NCI-H82 treated with DMSO at 0.1 percent for 48 hours (cell line): ENCODE data around the gene HAGH.
"Not testable (repeated sequence)": the region's sequence is repeated elsewhere in the genome, so short reads cannot be mapped to it uniquely, and the experiment has no call there.

ENCODE experiments used
- DNase-seq: peaks from one replicate; lab custom pipeline; 2025; ENCODE audit not compliant: unreplicated experiment; lab: John Stamatoyannopoulos, UW

Gene HAGH

DNA sequence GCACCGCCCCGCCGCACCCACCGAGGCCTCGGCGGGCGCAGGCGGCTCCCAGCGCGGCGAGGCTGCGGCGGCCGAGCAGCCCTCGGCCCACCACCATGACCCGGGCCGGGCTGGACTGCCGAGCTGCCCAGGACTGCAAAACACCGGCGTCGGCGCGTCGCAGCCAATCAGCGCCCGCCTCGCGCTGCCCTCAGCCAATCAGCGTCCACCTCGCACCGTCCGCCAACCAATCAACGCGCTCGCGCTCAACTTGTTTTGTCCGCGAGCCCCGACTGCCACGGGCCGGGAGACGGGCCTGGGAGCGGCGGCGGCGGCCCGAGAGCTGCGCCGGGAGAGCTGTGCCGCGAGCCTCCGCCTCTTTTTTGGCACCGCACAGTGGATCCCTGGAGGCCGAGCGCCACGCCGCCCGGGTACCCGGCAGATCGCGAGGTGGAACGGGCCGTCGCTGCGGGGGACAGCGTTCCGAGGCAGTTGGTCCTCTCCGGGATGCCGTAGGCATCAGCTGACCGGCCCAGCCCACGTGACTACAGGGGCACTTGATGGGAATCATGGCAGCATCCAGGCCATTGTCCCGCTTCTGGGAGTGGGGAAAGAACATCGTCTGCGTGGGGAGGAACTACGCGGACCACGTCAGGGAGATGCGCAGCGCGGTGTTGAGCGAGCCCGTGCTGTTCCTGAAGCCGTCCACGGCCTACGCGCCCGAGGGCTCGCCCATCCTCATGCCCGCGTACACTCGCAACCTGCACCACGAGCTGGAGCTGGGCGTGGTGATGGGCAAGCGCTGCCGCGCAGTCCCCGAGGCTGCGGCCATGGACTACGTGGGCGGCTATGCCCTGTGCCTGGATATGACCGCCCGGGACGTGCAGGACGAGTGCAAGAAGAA lies at the start of gene HAGH, which contains the start of gene FAHD1:
Gene HAGH (minus strand): TSS at position 135 of the 883 bp plus-strand sequence. CDS start 38 bp downstream, at position 97.
Gene FAHD1 (plus strand): TSS at position 516 of the 883 bp plus-strand sequence. CDS start 33 bp downstream, at position 549.
- peak; percentile 73 for DNase-seq

DNA sequence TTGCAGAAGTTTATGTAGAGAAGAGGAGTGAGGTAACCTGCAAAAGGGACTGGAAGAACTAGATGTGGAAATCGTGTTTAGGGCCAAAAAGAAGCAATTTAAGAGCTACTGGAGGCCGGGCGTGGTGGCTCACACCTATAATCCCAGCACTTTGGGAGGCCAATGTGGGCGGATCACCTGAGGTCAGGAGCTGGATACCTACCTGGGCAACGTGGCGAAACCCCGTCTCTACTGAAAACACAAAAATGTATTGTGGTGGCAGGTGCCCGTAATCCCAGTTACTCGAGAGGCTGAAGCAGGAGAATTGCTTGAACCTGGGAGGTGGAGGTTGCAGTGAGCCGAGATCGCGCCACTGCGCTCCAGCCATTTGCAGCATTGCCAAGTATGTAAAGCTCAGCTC lies 49.4 kb upstream of the HAGH start:
- DNase-seq, result not testable (repeated sequence)

DNA sequence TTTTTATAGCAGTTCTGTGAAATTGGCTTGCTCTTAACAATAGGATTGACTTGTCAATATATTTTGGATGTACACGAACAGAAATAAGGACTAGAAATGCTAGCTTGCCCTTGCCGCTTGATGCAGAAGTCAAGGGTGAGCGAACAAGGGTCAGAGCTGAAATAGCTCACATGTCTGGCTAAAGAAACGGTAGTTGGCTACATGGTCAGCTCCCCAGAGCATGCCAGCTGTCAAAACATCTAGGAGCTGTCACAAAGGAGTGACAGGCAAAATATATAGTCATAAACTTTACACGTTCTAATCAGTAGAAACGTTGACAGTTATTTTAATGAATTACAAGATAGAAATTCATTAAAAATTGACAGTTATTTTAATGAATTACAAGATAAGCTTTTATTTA lies 48.2 kb upstream of the HAGH start:
- no peak for DNase-seq

DNA sequence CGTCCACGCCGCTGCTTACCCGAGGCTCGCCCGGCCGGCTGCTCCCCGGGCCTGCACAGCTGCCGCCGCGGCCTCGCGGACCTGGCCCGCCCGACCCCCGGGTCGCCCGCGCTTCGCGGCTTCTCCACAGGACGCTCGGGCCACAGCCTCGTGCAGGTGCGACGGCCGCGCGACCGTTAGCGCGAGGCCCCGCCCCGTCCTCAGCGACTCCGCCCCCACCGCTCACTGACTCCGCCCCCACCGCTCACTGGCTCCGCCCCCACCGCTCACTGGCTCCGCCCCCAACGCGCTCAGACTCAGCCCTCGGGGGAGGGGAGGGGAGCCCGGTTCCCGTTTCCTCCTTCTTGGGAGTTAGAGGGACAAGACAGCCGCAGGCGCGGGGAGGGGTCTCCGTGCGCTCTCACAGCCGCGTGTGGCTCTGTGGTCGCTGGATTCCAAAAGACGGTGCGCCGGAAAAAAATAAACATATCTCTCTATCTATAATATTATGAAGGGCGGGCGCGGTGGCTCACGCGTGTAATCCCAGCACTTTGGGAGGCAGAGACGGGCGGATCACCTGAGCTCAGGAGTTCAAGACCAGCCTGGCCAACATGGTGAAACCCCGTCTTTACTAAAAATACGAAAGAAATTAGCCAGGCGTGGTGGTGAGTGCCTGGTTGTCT lies 45.5 kb upstream of the HAGH start, which contains the start of gene MEIOB:
Gene MEIOB (minus strand): TSS at position 191 of the 662 bp plus-strand sequence. CDS start 3,989 bp downstream, outside the sequence.
- DNase-seq, result peak; percentile 52

DNA sequence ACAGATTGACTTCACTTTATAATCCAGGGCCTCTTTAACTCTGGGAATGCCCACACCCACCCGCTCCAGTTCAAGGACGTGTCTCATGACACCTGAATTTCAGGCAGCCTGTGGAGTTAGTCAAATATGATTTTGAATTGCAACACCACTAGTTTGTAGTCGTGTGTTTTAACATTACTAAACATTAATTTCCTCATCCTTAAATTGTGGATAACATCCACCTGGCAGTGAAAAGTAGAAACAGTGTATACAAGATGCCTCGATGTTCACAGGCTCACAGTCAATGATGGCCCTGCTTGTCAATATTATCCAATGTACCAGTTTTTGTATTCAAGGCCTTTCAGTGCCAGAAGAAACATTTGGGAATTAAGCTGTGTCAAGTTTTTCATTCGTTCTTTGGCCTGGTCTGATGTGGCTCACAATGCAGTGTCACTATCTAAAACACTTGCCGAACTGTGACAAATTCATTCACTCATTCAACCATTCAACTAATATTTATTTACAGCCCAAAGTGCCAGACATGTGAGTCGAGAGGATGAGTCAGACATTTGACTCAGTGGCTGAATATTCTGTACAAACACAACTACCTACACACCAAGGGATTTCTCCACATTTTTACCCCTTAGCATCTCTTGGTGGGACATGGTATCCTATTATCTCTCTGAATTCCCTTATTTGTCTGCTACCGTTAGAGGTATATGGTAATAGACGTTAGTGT lies 43.9 kb upstream of the HAGH start:
- DNase-seq, result no peak

DNA sequence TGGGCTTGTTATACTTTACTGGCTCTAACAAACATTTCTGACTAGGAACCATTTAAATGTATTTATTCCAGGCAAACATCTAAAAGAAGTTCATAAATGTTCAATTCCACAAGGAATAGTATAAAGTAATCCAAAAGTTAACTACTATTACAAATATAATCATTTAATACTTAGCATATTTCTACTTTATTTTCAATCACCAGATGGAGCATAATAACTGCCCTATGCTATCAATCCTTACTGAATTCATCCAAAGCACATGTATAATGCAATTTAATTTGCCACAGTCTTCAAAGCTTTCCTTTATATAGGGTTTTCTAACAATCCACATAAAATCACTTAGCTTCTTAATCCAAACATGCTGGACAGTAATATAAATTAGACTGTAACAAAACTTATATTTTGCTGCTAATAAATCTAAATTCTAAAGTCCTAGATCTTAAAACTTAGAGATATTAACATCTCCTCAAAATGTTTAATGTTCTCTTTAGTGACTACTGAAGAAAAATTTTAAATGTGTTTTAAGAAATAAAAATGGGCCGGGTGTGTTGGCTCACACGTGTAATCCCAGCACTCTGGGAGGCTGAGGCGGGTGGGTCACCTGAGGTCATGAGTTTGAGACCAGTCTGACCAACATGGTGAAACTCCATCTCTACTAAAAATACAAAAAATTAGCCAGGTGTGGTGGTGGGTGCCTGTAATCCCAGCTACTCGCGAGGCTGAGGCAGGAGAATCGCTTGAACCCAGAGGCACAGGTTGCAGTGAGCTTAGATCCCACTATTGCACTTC lies 39.5 kb upstream of the HAGH start:
- no peak for DNase-seq

DNA sequence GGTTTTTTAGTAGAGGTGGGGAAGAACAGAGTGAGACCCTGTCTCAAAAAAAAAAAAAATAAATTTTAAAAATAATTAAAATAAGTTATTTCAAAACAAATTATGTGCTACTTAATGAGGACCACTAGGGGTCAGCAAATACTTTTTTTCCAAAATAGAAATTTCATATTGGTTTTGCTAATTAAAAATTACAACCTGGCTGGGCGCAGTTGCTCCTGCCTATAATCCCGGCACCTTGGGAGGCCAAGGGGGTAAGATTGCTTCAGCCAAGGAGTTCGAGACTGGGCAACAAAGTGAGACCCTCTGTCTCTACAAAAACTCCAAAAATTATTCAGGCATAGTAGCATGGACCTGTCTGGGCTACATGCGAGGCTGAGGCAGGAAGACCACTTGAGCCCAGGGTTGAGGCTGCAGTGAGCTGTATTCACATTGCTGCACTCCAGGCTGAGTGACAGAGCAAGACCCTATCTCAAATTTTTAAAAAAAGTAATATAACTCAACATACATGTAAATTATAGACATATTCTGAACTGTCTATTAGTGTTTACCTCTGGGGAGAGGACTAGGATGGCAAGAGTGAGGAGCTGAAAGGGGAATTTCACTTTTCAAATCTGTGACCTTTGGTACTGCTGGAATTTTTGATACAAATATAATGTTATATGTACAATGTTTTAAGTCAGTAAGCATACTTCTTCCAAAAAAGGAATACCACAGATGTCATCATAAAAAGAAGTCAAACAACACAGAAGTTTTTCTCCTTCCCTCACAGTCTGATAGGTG lies 37.2 kb upstream of the HAGH start:
- DNase-seq, result no peak

DNA sequence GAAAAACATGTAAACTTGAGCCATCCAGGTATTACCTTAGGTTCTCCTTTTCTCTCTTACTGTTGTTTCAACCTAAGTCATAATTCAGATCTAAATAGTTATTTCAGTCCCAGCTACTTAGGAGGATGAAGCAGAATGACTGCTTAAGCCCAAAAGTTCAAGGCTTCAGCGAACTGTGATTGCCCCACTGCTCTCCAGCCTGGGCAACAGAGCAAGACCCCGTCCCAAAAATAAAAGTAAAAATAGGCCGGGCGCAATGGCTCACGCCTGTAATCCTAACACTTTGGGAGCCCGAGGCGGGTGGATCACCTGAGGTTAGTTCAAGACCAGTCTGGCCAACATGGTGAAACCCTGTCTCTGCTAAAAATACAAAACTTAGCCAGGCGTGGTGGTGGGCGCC lies 35.8 kb upstream of the HAGH start:
- no peak for DNase-seq

DNA sequence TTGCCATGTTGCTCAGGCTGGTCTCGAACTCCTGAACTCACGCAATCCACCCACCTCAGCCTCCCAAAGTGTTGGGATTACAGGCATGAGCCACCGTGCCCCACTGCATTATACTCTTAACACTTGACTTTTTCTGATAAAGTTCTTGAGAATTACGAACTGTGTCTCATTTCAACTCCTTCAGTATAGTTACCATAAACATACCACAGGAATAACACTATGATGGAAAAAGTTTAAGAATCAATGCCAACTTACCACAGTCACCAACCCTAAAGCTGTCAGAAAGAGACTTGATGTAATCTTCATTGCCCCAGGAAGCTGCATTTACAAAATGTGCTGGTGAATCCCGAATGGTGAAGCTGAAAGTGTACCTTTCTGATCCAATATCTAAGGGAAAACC lies 35.1 kb upstream of the HAGH start:
- DNase-seq, result no peak

DNA sequence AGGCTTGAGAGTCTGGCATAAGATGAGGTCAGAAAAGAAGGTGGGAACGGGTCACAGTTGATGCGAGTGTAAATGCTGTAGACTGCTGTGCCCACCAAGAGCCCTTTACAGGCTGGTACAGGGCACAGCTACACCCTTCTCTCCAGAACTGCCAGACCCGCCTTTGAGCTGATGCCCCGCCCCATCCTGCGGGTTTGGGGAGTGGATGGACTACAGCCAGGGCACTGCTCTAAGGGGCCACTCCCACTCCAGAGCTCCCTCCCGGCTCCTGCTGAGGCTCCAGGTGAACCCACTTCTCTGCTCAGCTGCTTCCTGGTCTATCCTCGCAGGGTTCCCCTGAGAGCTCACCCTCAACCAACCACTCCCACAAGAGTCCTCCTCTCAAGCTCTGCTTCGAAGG lies 33.0 kb upstream of the HAGH start:
- DNase-seq, result no peak

DNA sequence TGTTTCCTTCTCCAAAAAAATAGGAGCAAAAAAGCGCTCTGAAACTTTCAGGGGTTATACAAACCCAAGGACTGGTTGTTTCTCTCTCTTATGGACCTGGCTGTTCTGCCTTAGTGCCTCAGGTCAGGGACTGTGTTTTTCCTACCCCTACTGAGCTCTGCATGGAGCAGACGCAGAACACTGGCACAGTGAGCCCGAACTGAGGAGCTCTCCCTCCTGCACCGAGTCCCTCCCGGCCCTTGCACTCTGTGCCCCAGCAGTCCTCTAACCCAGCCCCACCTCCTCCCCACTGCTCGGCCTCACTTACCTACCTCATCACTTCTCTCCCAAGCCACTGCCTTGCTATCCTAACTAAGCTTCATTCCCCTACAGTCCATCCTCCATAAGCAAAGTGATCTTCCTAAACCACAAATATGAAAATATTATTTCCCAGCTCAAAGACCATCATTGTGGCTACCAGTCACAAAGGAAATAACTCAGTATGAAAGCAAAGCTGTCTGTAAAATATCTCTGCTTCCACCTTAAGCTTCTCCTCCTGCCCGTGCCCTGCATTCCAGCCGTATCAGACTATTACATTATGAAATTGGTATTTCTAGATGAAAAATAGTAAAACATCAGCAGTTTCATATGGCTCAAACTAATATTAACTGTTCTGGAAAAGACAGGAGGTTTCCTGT lies 31.7 kb upstream of the HAGH start:
- DNase-seq, result no peak

DNA sequence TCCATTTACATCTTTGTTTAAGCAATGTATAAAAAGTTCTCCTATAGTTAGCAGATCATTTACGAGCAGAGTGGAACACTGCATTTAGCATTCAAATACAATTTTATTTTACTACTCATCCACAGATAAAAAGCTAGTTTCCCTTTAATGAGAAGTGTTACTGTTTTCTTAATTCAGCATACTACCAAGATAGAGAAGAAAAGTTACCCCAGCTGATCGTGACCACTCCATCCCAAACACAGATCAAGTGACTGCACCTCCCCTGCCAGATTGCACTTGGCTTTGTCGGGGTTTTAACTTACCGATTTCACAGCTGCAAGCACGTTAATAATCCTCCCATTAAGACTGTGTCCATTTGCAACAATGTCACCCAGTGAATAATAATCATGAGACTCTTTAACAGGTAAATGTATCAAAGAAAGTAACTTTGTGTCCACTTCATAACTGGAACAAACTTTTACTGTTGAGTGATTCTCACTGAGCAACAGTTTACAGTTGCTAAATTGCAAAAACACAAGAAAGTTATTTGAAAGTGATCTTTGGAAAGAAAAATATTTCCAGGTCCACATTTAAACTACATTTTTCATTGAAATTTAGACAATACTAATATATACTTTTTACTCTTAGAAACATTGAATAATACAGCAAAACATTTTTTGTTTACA lies 30.9 kb upstream of the HAGH start:
- no peak for DNase-seq

DNA sequence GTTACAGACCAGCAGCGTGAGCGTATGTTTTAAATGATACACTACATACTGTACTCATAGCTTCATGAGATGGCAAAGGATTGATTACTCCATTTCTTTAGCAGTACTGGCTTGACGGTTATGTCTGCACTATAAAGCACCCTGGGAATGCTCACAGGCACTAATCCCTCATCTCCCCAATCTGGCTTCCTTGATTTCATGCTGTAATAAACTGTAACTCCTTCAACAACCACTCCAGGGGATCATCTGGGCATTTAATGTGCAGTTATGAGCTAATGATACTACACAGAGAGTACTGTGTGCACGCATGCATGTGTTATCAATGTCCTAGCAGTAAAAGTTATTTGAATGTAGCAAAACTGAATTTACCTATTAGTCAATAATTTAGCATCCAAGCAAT lies 25.2 kb upstream of the HAGH start:
- no peak for DNase-seq

DNA sequence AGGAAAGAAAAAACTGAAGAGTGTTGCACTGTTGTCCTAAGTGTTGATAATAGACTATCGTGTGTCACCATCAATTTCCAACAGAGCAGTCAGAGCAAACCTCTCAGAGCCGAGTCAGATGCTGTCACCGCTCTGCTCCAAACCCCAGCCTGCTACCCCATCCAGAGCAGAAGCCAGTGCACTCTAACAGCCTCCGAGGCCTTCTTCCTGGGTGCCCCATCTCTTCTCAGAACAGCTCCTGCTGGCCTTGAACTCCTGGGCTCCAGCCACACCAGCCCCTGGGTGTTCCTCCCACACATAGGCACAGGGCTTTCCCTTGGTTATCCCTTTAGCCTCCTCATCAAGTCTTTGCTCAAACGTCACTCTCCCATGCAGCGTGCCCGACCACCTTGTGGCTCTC lies 24.4 kb upstream of the HAGH start:
- no peak for DNase-seq

DNA sequence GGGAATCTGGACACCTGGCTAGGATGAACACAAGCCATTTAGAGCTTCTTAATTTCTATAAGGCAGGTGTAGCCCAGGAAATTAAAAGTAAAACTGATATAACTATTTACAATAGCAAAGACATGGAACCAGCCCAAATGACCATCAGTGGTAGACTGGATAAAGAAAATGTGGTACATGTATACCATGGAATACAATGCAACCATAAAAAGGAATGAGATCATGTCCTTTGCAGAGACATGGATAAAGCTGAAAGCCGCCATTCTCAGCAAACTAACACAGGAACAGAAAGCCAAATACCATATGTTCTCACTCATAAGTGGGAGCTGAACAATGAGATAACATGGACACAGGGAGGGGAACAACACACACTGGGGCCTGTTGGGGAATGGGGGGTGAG lies 19.8 kb upstream of the HAGH start:
- no peak for DNase-seq

DNA sequence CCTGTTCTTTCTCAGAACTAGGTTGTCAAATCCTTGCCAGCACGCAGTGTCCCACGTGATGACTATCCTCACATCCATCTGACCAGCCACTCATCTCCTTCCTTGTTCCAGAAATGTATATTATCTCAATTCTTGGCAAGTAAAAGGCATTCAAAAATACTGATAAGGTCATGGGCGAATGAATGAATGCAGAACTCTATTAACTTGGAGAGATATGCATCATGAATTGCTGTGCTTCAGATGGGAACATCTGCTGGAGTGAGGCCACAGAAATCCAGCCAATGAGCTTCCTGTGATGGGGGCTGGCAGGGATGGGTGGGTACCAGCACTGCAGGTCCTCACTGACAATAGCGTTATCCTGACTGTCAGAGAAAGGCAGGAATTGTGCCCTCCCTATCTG lies 19.4 kb upstream of the HAGH start:
- no peak for DNase-seq

DNA sequence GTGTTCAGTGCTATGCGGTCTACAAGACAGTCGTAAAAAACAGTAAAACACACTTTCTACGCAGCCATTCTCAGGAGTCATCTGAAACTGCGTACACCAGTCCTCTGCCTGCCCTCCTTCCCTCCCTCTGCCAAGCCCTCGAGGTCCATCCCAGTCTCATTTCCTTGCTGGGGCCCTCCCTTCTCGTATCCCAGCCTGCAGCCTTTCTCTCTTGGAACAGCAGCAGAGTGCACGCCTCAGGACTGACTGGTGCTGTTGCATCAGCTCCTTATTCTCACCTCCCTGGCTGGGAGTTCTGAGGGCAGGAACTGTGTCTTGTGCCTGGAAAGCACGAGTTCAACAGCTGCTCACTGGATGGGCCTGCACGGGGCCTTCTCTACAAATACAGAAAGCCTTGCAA lies 12.9 kb upstream of the HAGH start:
- DNase-seq, result no peak

DNA sequence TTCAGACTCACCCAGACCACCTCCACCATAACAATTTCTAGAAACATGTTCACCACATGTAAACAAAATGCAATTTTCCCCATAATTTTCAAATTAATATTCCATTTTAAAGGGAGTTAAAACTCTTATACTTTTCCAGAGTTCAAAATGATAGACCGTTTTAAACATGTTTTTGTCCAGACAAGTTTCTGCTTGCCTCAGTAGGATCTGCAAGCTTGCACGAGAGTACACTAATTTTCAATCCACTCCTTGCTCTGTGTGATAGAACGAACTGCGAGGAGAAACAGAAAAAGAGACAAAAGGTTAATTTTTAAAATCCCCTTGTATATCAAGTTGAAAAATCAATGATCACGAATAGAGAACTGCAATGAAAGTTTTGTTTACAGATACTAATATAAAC lies 7.5 kb upstream of the HAGH start:
- DNase-seq, result no peak
